Activated CD4-positive, CD25-positive, alpha-beta regulatory T cell treated with anti-CD3 and anti-CD28 coated beads, Interleukin-2, amount 50 U/mL, for 72 hours (primary cell): ENCODE results near the gene GMPR.
"Not testable (repeated sequence)": the region's sequence is repeated elsewhere in the genome, so short reads cannot be mapped to it uniquely, and the experiment has no call there.

Source experiments
- DNase-seq: peaks from one replicate; pipeline ENCODE4 v3.0.0; 2021

Gene GMPR

DNA sequence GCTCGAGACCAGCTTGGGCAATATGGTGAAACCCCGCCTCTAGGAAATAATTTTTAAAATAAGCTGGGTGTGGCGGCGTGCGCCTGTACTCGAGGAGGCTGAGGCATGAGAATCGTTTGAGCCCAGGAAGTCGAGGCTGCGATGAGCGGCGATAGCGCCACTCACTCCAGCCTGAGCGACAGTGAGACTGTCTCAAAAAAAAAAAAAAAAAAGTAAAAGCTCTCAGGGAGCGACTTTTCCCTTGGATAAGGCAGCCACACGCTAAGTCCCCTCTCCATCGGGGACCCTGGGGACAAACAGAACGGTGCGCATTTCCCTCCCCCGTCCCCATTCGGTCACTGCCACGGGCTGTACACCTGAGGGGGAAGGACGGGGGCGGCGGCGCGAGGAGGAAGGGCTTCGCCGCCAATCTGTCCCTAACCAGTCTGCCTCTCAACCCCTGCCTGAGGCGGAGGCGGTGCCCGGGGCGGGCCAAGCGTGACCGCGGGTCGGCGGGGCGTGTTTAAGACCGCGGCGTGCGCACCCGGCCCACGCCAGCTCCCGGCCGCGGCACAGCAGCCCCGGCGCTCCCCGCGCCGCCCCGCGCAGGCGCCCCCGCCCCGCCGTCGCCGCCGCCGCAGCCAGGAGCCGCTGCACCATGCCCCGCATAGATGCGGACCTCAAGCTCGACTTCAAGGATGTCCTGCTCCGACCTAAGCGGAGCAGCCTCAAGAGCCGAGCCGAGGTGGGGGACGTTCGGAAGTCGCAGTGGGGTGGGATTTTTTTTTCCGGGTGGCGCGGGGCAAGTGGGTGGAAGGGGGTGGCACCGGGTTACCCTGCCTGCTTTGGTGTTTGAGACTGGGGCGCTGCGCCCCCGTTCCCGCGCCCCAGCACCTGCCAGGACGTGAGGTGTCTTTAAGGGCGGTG is at the start of gene GMPR:
Gene GMPR, plus strand, starts transcription at position 531 of the 906 bp plus-strand sequence. Its CDS starts 107 bp downstream, at position 638.
- peak; percentile 68 for DNase-seq

DNA sequence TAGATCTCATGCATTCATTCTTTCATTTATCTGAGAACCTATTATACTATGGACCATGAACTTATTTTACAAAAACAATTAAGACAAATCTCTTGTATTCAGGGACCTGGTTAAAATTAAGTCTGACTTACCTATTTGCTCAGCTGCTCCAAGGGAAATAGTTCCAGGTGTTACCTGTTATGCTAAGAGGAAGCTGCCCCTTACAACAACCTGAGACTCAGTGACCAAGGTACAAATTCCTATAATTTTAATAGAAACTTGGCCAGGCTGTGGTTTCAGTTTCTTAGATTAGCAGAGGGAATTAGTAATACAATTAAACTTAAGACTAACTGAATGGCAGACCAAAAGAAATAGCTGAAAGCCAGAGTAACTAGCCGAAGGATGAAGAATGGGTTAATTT is 48.2 kb upstream of the GMPR start:
- DNase-seq = no peak

DNA sequence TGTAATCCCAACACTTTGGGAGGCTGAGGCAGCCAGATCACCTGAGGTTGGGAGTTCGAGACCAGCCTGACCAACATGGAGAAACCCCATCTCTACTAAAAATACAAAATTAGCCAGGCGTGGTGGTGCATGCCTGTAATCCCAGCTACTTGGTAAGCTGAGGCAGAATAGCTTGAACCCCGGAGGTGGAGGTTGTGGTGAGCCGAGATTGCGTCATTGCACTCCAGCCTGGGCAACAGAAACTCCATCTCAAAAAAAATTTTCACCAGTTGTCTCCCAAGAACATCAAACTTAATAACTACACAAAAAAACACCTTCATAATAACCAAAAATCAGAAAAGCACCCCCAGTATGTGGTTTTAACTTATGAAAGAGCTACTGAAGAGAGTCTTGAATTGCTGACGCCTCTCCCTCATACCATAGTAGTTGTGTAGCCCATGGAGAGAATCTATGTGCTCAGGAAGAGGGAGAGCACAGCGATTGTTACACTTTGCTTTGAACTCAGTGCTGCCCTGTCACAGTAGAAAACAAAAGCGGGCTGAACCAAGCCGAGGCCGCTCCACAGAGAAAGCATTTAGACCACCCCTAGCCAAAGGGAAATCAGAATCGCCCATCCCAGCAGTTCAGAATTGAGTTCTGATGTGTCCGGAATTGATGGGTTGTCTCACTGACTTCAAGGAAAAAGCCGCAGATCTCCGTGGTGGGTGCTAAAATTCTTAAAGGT is 42.0 kb upstream of the GMPR start:
- DNase-seq = no peak

DNA sequence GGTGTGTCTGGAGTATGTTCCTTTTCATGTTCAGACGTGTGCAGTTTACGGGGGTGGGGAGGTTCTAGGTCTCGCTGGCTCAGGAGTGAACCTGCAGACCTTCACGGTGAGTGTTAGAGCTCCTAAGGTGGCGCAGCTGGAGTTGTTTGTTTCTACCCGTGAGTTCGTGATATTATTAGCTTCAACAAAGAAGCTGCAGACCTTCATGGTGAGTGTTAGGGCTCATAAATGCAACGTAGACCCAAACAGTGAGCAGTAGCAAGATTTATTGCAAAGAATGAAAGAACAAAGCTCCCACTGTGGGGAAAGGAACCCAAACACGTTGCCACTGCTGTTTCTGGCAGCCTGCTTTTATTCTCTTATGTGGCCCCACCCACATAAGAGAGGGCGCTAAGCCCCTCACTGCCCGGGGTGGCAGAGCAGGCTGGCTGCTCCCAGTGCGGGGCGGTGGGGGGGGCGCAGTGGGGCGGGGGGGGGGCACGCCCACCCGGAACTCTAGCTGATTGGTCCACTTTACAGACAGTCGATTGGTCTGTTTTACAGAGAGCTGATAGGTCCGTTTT is 41.3 kb upstream of the GMPR start:
- no peak for DNase-seq

DNA sequence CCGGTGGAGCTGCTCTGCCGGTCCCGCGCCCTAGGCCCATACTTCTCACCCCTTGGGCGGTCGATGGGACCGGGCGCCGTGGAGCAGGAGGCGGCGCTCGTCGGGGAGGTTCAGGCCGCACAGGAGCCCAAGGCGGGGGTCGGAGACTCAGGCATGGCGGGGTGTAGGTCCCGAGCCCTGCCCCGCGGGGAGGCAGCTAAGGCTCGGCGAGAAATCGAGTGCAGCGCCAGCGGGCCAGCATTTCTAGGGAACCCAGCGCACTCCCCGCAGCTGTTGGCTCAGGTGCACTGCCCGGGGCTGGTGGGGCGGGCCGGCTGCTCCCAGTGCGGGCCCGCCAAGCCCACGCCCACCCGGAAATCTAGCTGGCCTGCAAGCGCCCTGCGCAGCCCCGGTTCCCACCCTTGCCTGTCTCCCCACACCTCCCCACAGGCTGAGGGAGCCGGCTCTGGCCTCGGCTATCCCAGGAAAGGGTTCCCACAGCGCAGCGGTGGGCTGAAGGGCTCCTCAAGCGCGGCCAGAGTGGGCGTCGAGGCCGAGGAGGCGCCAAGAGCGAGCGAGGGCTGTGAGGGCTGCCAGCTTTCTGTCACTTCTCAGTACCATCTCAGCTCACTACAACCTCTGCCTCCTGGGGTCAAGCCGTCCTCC is 40.2 kb upstream of the GMPR start:
- no peak for DNase-seq

DNA sequence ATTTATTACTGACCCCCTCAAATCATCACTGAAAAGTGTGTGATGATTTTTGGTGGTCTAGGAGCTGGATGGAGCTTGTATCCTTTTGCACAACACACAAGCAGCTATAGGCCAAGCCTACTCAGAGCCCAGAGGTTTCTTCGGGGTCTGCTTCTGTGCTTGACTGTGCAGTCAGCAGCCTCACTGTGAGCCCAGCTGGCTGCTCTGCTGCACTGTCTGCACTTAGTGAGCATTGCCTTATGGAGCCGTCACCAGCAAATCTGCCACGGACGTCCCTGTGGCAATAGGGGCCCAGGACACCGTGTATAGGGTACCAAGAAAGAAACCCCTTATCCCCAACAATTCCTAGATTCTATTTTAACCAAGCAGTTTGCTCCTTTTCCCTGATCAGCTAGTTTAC is 38.6 kb upstream of the GMPR start:
- DNase-seq = no peak

DNA sequence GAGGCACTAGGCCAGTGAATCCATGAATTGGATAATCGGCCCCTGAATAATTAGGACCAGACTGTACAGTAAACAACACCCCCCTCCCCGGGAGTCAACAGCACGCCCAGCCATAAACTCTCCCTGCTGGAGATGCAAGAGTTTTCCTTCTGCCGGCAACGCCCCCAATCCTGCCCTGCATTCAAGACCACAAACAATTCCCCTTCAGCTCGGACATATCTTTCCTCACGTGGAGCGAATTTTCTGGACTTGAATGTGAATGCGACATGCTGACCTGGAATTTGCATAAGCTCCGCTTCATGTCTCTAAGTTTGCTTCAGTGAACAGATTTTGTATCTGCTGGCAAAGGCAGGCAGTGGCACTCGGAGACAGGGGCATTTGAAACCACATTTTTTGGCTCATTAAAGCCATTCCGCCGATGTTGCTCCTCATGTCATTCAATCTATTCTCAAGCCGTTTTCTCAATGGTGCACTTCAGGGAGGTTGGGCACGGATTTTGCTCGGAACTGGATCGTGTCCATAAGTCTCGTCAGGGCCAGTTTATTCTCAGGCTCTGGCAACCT is 38.0 kb upstream of the GMPR start:
- DNase-seq = no peak

DNA sequence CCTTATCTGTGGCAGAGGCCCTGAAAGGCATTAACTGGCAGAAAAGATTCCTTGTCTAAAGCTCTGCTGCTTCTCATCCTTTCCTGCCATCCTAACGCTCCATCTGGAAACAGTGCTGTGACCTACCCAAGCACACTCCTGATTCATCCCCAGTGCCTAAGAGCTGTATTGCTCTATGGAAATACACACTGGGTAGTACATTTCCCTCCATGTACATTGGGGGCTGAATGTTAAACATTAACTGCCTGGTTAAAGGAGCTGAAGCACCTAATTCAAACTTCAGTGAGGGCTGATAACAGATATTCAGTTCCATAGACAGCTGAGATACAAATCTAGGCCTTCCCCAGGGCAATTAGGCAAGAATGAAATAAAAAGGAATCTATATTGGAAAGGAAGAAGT is 36.7 kb upstream of the GMPR start:
- no peak for DNase-seq

DNA sequence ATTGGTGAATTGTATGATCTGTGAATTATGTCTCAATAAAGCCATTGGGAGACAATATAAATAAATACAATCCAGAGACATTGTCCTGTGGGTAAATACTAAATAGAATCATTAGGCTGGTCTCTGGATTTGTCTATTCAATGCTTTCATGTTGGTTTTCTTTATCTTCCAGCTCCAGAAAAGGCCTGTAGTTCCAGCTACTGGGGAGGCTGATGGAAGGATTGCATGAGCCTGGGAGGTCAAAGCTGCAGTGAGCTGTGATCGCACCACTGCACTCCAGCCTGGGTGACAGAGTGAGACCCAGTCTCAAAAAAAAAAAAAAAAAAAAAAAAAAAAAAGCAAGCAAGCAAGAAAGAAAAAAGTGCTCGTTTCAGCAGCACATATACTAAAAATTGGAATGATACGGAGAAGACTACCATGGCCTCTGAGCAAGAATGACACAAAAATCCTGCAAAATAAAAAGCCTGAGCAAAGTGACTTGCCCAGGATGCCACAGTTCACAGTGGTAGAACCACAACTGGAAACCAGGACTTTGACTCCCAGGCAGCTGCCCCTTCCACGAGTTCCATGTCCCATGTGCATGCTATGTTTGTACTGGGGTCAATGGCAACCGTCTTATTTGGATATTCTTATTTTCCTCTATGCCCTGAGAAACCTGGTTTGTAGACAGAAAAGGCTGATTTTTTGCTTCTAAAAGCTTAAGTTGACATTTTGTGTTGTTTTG is 33.6 kb upstream of the GMPR start:
- DNase-seq = no peak

DNA sequence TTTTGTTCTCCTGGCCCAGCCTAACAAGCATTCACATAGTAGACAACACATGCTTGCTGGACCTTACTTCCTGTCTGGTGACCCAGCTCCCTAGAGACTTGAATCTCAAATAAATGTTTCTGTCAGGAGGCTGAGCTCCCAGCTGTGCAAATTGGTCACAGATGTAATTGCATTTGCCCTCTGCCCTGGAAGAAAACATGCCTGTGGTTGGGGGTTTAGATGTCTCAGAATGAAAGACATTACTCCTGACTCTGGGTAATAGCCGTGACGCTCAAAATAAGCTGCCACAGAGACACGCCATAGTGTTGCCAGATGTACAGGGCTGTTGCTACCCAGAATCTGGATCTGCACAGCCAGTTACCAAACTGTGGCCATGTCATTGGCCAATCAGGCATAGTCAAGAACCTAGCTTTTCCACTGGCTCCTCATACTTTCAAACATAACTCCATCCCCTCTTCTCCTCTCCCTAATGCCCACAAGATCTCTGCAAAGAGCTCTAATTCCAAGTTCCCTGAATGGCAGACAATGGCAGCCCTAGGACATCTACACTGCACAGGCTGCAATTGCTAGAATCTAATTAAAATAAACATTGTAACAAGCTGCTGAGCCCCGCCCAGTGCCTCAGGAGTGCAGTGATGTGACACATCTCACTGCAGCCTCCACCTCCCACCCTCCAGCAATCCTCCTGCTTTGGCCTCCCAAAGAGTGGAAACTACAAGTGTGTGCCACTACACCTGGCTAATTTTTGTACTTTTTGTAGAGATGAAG is 32.8 kb upstream of the GMPR start:
- no peak for DNase-seq

DNA sequence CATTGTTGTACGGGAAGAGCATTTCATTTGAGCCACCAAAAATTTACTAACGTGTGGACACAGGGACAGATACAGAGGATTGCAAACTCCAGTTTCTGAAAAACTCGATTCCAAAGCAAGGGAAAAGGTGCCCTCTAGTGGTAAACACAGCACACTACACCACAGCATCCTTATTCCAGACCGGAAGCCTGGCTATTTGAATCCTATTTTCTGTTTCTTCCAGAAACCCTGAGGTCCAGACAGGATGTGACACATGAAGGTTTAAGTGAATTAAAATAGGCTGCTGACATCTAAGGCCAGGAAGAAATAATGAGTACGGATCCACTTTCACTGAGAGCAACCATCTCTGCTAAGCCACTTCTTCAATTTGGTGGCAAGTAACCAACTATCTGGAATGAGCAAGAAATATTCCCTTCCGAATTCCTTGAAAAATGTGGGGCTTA is 31.8 kb upstream of the GMPR start:
- DNase-seq = no peak

DNA sequence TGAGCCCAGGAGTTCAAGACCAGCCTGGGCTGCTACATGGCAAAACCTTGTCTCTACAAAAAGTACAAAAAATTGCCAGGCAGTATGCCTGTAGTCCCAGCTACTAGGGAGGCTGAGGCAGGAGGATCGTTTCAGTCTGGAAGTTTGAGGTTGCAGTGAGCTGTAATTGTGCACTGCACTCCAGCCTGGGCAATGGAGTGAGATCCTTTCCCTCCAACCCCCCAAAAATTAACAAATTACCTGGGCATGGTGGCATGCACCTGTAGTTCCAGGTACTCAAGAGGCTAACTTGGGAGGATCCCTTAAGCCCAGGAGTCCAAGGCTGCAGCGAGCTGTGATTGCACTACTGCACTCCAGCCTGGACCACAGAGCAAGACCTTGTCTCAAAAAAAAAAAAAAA is 29.4 kb upstream of the GMPR start:
- no peak for DNase-seq

DNA sequence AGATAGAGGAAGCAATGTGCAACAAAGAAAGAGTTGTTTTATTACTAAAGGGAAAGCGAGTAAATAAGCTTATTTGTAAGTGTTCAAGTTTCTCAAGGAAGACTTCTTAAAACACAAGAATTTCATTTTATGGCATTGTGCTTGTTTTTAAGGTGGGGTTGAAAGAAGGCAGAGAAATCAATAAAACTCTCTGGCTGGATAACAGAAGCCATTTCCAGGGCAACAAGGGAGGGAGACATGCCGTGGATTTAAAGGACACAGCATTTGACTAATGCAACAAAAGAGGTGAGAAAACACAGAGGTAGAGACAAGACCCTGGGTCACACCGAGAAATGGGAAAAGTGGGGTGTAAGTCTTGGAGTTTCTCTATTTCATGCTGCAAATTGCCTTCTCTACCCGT is 28.8 kb upstream of the GMPR start:
- no peak for DNase-seq

DNA sequence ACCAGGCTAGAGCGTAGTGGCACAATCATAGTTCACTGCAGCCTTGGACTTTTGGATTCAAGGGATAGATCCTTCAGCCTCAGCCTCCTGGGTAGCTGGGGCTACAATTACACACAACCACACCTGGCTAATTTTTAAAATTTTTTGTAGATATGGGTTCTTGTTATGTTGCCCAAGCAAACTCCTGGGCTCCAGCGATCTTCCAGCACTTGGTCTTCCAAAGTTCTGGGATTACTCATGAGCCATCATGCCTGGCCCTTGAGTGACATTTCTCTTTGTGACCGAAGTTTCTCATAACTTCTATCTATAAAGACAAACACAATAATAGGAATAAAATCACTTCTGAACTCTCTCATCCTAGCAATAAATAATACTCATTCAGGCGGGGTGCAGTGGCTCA is 26.1 kb upstream of the GMPR start:
- DNase-seq = no peak

DNA sequence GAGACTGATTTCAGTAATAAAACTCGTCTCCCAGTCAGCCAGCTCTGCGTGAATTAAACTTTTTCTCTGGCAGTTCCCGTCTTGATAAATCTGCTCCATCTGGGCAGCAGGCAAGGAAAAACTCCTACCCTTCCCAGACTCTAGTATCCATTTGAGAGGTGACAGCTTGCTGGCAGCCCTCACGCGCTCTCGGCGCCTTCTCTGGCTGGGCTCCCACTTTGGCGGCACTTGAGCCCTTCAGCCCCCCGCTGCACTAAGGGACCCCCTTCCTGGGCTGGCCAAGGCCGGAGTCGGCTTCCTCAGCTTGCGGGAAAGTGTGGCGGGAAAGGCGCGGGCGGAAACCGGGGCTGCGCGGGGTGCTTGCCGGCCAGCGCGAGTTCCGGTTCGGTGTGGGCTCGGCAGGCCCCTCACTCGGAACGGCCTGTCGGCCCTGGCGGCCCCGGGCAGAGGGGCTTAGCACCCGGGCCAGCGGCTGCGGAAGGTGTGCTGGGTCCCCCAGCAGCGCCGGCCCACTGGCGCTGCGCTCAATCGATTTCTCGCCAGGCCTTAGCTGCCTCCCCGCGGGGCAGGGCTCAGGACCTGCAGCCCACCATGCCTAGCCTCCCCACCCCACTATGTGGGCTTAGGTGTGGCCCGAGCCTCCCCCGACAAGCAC is 21.8 kb upstream of the GMPR start:
- no peak for DNase-seq

DNA sequence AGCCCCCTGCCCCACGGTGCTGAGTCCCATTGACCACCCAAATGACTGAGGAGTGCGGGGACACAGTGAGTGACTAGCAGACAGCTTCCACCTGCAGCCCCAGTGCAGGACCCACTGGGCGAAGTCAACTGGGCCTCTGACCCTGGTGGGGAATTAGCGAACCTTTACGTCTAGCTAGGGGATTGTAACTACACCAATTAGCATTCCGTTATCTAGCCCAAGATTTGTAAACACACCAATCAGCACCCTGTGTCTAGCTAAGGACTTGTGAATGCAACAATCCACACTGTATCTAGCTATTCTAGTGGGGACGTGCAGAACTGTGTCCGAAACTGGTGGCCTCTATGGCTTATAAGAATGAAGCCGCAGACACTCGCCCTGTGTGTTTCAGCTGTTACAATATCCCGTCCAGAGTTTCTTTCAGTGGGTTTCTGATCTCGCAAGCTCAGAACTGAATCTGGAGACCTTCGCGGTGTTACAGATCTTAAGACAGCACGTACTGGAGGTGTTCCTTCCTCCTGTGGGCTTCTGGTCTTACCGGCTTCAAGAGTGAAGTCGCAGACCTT is 21.1 kb upstream of the GMPR start:
- no peak for DNase-seq

DNA sequence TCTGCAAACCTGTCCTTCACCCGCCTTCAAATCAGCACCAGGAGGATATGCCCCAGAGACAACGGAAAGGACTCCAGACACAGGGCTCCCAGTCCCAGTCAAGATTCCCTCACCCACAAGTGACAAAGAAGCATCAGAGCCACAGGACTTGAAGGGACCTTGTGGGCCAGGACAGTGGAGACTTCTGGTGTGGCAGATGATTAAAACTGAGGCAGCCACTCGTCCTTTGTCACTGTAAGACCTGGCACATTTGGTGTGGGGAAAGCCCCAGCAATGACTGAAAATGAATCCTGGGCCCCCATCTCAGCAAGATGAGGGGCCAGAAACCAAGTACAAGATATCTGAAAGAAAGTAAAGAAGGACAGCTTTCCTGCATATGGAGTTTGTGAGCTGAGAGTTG is 15.6 kb upstream of the GMPR start:
- no peak for DNase-seq

DNA sequence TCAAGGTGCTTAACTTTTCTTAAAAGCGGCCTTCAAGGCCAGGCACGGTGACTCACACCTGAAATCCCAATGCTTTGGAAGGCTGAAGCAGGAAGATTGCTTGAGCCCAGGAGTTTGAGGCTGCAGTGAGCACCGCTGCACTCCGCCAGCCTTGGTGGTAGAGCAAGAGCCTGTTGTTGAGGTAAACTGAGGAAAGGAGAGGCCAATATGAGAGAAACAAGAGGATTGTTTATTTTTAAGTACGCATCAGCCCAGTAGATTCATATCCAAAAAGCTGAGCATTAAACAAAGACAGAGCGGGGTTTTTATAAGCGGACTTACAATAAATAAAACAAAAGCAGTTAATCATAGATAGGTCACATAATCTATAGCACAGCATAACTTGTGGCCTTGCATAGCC is 15.0 kb upstream of the GMPR start:
- no peak for DNase-seq

DNA sequence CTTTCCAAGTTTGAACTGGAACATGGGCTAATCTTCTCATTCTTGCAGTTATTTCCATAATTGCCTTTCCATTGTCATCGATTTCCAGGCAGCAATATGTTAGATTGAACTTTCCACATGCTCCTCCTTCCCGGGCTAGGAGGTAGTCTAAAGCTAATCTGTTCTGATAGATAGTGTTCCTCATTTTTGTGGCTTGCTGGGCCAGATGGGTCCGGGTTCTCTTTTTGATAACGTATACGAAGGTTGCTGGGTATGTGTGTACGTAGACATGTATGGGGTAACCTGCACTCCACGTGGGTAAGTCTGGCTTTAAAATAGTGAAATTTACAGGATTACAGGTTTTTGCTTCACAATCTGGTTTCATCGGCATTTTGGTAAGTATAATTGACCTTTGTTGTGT is 14.0 kb upstream of the GMPR start:
- DNase-seq = no peak

DNA sequence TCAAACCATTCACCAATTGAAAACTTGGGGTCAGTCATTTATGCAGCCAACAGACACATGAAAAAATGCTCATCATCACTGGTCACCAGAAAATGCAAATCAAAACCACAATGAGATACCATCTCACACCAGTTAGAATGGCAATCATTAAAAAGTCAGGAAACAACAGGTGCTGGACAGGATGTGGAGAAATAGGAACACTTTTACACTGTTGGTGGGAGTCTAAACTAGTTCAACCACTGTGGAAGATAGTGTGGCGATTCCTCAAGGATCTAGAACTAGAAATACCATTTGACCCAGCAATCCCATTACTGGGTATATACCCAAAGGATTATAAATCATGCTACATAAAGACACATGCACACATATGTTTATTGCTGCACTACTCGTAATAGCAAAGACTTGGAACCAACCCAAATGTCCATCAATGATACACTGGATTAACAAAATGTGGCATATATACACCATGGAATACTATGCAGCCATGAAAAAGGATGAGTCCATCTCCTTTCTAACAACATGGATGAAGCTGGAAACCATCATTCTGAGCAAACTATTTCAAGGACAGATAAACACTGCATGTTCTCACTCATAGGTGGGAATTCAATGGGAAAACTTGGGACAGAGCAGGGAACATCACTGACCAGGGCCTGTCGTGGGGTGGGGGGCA is 13.2 kb upstream of the GMPR start:
- DNase-seq = not testable (repeated sequence)
